ENCODE results near the gene TET3. TPM values are rescaled to one million over a fixed set of nuclear protein-coding genes. Genes with fewer than 3 reads are reported as not detected.

Gene TET3
- polyA plus RNA-seq, 2 of the 4 experiments (the other 2 are of a cell fraction) = 4.6 to 6.1 TPM

DNA sequence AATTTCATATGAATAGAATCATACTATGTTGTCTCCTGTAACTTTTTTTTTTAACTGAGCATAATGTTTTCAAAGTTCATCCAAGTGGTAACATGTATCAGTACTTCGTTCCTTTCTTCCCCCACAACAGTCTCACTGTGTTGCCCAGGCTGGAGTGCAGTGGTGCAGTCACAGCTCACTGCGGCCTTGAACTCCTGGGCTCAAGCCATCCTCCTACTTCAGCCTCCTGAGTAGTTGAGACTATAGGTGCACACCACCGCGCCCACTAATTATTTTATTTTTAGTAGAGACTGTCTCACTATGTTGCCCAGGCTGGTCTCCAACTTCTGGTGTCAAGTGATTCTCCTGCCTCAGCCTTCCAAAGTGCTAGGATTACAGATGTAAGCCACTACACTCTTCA lies 23.4 kb upstream of the TET3 start:
- 95% methylated on average over 4 of the region's 4 CpGs for WGBS (ENCODE audit: missing lambda C conversion rate)
- DNase-seq (ENCODE audit: low read depth in 1 of 2, low spot score in 1 of 2) = no peak
- Histone ChIP-seq H3K27ac (no peak overlapping the region), H3K4me2 (no peak overlapping the region), H3K4me1 (no peaks in the 10 kb centered on the region), H3K9me3 (no peaks in the 10 kb centered on the region), H3K4me3 (no peak overlapping the region)
- peak in 1 of 2 experiments; percentile 10; a peak in 1 of 6 replicates for ATAC-seq
- ChIA-PET CTCF (interaction anchor here (0.7 kb wide), 1 partner anchor 927 kb away, joined by 3 read pairs; no protein-coding TSS in a partner anchor), POLR2A (no interaction called here)
- no peak for FAIRE-seq
- TF ChIP-seq, protein P1, sequence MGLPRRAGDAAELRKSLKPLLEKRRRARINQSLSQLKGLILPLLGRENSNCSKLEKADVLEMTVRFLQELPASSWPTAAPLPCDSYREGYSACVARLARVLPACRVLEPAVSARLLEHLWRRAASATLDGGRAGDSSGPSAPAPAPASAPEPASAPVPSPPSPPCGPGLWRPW (IDR thresholded peaks at IDR 0.05) = no peak
- TF ChIP-seq CHD4 (IDR thresholded peaks at IDR 0.05; ENCODE audit: borderline replicate concordance) (no peak), RAD21 (conservative IDR thresholded peaks at IDR 0.05 in 1 of 2, IDR thresholded peaks at IDR 0.05 in 1 of 2) (no peak), JUN (IDR thresholded peaks at IDR 0.05) (no peak), POLR2AphosphoS2 (conservative IDR thresholded peaks at IDR 0.05; ENCODE audit: low read length) (no peak), MAFK (IDR thresholded peaks at IDR 0.05; ENCODE audit: partially characterized antibody) (no peak), SREBF2 (IDR thresholded peaks at IDR 0.05) (no peak), TP53 (CRISPR knock-in tag; IDR thresholded peaks at IDR 0.05) (no peak), NPAS2 (CRISPR knock-in tag; IDR thresholded peaks at IDR 0.05; ENCODE audit: borderline replicate concordance) (no peak)
- TF ChIP-seq, protein P2, sequence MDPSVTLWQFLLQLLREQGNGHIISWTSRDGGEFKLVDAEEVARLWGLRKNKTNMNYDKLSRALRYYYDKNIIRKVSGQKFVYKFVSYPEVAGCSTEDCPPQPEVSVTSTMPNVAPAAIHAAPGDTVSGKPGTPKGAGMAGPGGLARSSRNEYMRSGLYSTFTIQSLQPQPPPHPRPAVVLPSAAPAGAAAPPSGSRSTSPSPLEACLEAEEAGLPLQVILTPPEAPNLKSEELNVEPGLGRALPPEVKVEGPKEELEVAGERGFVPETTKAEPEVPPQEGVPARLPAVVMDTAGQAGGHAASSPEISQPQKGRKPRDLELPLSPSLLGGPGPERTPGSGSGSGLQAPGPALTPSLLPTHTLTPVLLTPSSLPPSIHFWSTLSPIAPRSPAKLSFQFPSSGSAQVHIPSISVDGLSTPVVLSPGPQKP (IDR thresholded peaks at IDR 0.05; ENCODE audit: low read depth, low read length) = no peak
- TF ChIP-seq, protein P3, sequence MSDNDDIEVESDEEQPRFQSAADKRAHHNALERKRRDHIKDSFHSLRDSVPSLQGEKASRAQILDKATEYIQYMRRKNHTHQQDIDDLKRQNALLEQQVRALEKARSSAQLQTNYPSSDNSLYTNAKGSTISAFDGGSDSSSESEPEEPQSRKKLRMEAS (IDR thresholded peaks at IDR 0.05) = no peak
- TF ChIP-seq, protein P4, sequence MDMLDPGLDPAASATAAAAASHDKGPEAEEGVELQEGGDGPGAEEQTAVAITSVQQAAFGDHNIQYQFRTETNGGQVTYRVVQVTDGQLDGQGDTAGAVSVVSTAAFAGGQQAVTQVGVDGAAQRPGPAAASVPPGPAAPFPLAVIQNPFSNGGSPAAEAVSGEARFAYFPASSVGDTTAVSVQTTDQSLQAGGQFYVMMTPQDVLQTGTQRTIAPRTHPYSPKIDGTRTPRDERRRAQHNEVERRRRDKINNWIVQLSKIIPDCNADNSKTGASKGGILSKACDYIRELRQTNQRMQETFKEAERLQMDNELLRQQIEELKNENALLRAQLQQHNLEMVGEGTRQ (IDR thresholded peaks at IDR 0.05) = no peak

DNA sequence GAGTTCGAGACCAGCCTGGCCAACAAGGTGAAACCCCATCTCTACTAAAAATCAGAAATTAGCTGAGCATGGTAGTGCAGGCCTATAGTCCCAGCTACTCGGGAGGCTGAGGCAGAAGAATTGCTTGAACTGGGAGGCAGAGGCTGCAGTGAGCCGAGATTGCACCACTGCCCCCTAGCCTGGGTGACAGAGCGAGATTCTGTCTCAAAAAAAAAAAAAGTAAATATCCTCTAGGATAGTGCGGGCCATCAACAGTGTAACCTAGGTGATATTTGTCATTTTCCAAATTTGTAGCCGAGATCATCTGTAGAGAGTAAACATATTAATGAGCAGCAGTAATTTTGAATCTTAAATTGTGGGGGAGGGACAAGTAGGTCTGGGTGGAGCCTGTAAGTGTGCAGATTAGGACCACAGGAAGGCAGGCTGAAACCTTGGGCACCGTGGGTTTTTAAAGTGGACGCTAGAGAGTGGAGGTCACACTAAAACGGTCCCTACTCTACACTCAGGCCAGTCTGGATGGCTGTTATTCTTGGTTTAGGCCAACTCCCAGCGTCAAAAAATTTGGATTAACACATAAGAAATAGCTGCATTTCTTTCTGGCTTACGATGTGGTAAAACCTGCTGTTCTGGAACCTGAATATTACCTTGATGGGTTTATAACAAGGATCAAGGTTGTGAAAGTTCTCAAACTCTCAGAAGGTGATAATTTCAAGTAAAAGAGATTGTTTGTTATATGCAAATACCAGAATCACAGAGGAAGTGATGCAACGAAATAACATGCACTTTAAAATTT lies 22.7 kb upstream of the TET3 start:
- H3K27ac ChIP-seq = no peak overlapping the region
- FAIRE-seq = no peak
- H3K4me1 ChIP-seq = no peaks in the 10 kb centered on the region
- TF ChIP-seq JUN (IDR thresholded peaks at IDR 0.05) = 0 out of 5 replicates have a peak, but pooled peaks of 1 of the 2 experiments have one; percentile 26
- no peak for TF ChIP-seq CHD4 (IDR thresholded peaks at IDR 0.05; ENCODE audit: borderline replicate concordance)
- ATAC-seq = peak in 1 of 2 experiments; percentile 34; a peak in 3 of 6 replicates
- H3K4me3 ChIP-seq = no peak overlapping the region
- DNase-seq (ENCODE audit: low read depth in 1 of 2, low spot score in 1 of 2) = no peak
- H3K4me2 ChIP-seq = no peak overlapping the region
- ChIA-PET POLR2A (no interaction called here), CTCF (interaction anchor here (0.7 kb wide), 1 partner anchor 927 kb away, joined by 3 read pairs; no protein-coding TSS in a partner anchor)
- 86% methylated on average over 12 of the region's 12 CpGs for WGBS (ENCODE audit: missing lambda C conversion rate)
- H3K9me3 ChIP-seq = no peaks in the 10 kb centered on the region

DNA sequence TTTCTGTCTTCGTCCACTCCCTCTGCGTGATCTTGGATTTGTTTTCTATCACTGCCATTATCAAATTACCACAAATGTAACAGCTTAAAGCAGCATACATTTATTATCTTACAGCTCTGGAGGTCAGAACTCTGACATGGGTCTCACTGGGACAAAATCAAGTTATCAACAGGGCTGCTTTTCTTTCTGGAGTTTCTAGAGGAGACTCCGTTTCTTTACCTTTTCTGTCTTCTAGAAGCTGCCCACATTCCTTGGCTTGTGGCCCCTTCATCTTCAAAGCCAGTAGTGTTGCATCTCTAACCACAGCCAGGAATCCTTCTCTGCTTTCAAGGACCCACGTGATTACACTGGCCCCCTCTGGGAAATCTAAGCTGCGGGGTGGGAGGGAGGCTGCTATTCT lies 21.9 kb upstream of the TET3 start:
- Histone ChIP-seq H3K4me2 (no peak overlapping the region), H3K4me3 (no peak overlapping the region), H3K4me1 (no peaks in the 10 kb centered on the region), H3K27ac (no peak overlapping the region), H3K9me3 (no peaks in the 10 kb centered on the region)
- DNase-seq (ENCODE audit: low read depth in 1 of 2, low spot score in 1 of 2) (no peak), FAIRE-seq (no peak), ATAC-seq (no peak)
- 85% methylated on average over 5 of the region's 5 CpGs for WGBS (ENCODE audit: missing lambda C conversion rate)
- POLR2A ChIA-PET = no interaction called here
- CTCF ChIA-PET = interaction anchor here (1.2 to 1.5 kb wide), 2 partner anchors 9 to 25 kb away, joined by 3 to 4 read pairs; no protein-coding TSS in a partner anchor
- TF ChIP-seq, protein P5, sequence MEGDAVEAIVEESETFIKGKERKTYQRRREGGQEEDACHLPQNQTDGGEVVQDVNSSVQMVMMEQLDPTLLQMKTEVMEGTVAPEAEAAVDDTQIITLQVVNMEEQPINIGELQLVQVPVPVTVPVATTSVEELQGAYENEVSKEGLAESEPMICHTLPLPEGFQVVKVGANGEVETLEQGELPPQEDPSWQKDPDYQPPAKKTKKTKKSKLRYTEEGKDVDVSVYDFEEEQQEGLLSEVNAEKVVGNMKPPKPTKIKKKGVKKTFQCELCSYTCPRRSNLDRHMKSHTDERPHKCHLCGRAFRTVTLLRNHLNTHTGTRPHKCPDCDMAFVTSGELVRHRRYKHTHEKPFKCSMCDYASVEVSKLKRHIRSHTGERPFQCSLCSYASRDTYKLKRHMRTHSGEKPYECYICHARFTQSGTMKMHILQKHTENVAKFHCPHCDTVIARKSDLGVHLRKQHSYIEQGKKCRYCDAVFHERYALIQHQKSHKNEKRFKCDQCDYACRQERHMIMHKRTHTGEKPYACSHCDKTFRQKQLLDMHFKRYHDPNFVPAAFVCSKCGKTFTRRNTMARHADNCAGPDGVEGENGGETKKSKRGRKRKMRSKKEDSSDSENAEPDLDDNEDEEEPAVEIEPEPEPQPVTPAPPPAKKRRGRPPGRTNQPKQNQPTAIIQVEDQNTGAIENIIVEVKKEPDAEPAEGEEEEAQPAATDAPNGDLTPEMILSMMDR (IDR thresholded peaks at IDR 0.05) = no peak
- TF ChIP-seq RAD21 (conservative IDR thresholded peaks at IDR 0.05 in 1 of 2, IDR thresholded peaks at IDR 0.05 in 1 of 2) = no peak
- no peak for TF ChIP-seq POLR2A (IDR thresholded peaks at IDR 0.05; ENCODE audit: low read length)
- TF ChIP-seq, protein P6, sequence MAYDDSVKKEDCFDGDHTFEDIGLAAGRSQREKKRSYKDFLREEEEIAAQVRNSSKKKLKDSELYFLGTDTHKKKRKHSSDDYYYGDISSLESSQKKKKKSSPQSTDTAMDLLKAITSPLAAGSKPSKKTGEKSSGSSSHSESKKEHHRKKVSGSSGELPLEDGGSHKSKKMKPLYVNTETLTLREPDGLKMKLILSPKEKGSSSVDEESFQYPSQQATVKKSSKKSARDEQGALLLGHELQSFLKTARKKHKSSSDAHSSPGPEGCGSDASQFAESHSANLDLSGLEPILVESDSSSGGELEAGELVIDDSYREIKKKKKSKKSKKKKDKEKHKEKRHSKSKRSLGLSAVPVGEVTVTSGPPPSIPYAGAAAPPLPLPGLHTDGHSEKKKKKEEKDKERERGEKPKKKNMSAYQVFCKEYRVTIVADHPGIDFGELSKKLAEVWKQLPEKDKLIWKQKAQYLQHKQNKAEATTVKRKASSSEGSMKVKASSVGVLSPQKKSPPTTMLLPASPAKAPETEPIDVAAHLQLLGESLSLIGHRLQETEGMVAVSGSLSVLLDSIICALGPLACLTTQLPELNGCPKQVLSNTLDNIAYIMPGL (CRISPR knock-in tag; IDR thresholded peaks at IDR 0.05; ENCODE audit: borderline replicate concordance) = no peak
- TF ChIP-seq POLR2AphosphoS2 (conservative IDR thresholded peaks at IDR 0.05; ENCODE audit: low read length) = no peak
- TF ChIP-seq EHF (CRISPR knock-in tag; IDR thresholded peaks at IDR 0.05) = no peak
- TF ChIP-seq FOSB (CRISPR knock-in tag; IDR thresholded peaks at IDR 0.05) = no peak
- TF ChIP-seq RNF2 (IDR thresholded peaks at IDR 0.05; ENCODE audit: borderline replicate concordance, low read depth) = no peak
- TF ChIP-seq HOXB5 (CRISPR knock-in tag; IDR thresholded peaks at IDR 0.05) = no peak
- no peak for TF ChIP-seq CHD2 (IDR thresholded peaks at IDR 0.05; ENCODE audit: low read length, partially characterized antibody)
- TF ChIP-seq, protein P3 (IDR thresholded peaks at IDR 0.05) = no peak
